HG03457 (cell line): ENCODE data around the gene FAM53B.

Experiments used
- ATAC-seq: cut with Tn5 transposase; IDR thresholded peaks from one replicate; pipeline ENCODE4 v1.9.1; 2021; ENCODE audit warnings: moderate number of reproducible peaks; ENCODE audit not compliant: unreplicated experiment

The FAM53B gene

GRCh38 chr10:124665091-124665490, 79.1 kb downstream of the FAM53B start:
- ATAC-seq, result no peak

GRCh38 chr10:124663766-124664360, 80.3 kb downstream of the FAM53B start:
- ATAC-seq, result no peak

- ATAC-seq, result no peak
Measured at GRCh38 chr10:124663228-124663627, 81.0 kb downstream of the FAM53B start.

GRCh38 chr10:124661660-124662180, 82.5 kb downstream of the FAM53B start:
- ATAC-seq, result no peak

GRCh38 chr10:124660404-124661125, 83.6 kb downstream of the FAM53B start:
- ATAC-seq, result no peak

GRCh38 chr10:124659380-124659779, 84.8 kb downstream of the FAM53B start:
- no peak for ATAC-seq

GRCh38 chr10:124658591-124659242, 85.5 kb downstream of the FAM53B start:
- no peak for ATAC-seq

- ATAC-seq, result no peak
Measured at GRCh38 chr10:124657806-124658205, 86.4 kb downstream of the FAM53B start.

- no peak for ATAC-seq
Measured at GRCh38 chr10:124656541-124656940, 87.6 kb downstream of the FAM53B start.

- no peak for ATAC-seq
Measured at GRCh38 chr10:124656113-124656490, 88.1 kb downstream of the FAM53B start.

GRCh38 chr10:124655191-124656112, 88.7 kb downstream of the FAM53B start:
- ATAC-seq, result no peak

- ATAC-seq, result no peak
Measured at GRCh38 chr10:124654686-124655085, 89.5 kb downstream of the FAM53B start.

GRCh38 chr10:124653811-124654651, 90.1 kb downstream of the FAM53B start:
- ATAC-seq, result no peak

- ATAC-seq, result no peak
Measured at GRCh38 chr10:124653311-124653710, 90.9 kb downstream of the FAM53B start.

GRCh38 chr10:124652701-124653100, 91.5 kb downstream of the FAM53B start:
- no peak for ATAC-seq

- no peak for ATAC-seq
Measured at GRCh38 chr10:124652200-124652599, 92.0 kb downstream of the FAM53B start.

GRCh38 chr10:124651402-124651891, 92.7 kb downstream of the FAM53B start:
- ATAC-seq, result no peak

GRCh38 chr10:124650820-124651401, 93.3 kb downstream of the FAM53B start:
- no peak for ATAC-seq

GRCh38 chr10:124650263-124650662, 93.9 kb downstream of the FAM53B start:
- ATAC-seq, result no peak
